ENCODE data around the gene TTC7B.

TTC7B gene

DNA sequence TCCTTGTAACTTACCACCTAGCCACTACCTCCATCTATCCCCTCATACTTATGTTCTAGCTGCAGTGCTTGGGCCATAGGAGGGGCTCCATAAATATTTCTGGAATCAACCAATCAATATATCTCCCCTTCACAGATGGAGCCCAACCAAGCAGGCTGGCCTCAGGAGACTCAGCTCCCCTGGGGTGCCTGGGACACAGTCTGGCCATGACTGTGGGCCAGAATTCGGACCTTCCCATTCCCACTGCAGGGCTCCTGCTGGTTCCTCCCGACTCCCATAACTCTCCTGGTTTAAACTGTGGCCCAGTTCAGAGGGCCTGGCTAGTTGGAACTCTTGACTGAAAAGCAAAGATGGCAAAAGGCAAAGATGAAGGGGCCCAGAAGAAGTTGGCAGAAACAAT is 13.0 kb downstream of the TTC7B start:
- no peaks in the 10 kb centered on the region for H3K36me3 ChIP-seq (ENCODE audit: insufficient read depth, low read length)
- H3K9ac ChIP-seq (ENCODE audit: low read depth, low read length): no peak overlapping the region
- no peak overlapping the region for H3K27ac ChIP-seq (ENCODE audit: low read length)
- H3K4me1 ChIP-seq (ENCODE audit: insufficient read depth, low read length): no peaks in the 10 kb centered on the region
- H3K4me3 ChIP-seq (ENCODE audit: low read depth in 1 of 2, low read length in 2 of 2): no peak overlapping the region
- DNase-seq (no peak), ATAC-seq (ENCODE audit: insufficient read depth, low read depth) (no peak)
- H3K9me3 ChIP-seq (ENCODE audit: insufficient read depth, low read length, severe bottlenecking): no peaks in the 10 kb centered on the region
- no peaks in the 10 kb centered on the region for H3K27me3 ChIP-seq (ENCODE audit: insufficient read depth, low read length, poor library complexity)
- H4K20me1 ChIP-seq (ENCODE audit: insufficient read depth, low read length): 0 out of 2 replicates have a peak, but pooled peaks cover 3% of the 10 kb centered on the region
- no peak overlapping the region for H3K4me2 ChIP-seq (ENCODE audit: insufficient read depth, low read length)
- no peak overlapping the region for H2AFZ ChIP-seq (ENCODE audit: low read depth, low read length)
- no peaks in the 10 kb centered on the region for H3K79me2 ChIP-seq (ENCODE audit: insufficient read depth, low read length)
- TF ChIP-seq EZH2 (IDR thresholded peaks at IDR 0.05; ENCODE audit: borderline replicate concordance, low read depth, low read length, severe bottlenecking): no peak
- TF ChIP-seq, protein P1, sequence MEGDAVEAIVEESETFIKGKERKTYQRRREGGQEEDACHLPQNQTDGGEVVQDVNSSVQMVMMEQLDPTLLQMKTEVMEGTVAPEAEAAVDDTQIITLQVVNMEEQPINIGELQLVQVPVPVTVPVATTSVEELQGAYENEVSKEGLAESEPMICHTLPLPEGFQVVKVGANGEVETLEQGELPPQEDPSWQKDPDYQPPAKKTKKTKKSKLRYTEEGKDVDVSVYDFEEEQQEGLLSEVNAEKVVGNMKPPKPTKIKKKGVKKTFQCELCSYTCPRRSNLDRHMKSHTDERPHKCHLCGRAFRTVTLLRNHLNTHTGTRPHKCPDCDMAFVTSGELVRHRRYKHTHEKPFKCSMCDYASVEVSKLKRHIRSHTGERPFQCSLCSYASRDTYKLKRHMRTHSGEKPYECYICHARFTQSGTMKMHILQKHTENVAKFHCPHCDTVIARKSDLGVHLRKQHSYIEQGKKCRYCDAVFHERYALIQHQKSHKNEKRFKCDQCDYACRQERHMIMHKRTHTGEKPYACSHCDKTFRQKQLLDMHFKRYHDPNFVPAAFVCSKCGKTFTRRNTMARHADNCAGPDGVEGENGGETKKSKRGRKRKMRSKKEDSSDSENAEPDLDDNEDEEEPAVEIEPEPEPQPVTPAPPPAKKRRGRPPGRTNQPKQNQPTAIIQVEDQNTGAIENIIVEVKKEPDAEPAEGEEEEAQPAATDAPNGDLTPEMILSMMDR (IDR thresholded peaks at IDR 0.05; ENCODE audit: borderline replicate concordance, extremely low read depth, low read length, poor library complexity, severe bottlenecking): no peak

DNA sequence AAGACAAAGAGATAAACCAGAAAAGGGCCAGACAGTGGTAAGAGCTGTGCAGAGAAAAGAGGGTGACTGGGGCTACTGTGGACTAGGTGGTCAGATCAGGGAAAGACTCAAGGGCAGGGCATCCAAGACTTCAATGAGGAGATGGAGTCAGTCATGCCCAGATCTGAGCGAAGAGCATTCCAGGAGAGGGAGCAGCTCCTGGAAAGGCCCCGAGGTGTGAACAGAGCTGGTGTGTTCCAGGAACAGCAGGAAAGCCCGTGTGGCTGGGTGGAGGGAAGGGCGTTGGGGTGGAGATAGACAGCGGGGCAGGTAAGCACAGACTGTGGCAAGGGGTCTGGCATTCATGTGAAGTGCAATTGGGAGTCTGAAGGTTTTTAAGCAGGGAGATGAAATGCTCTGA is 16.8 kb downstream of the TTC7B start:
- Histone ChIP-seq H4K20me1 (ENCODE audit: insufficient read depth, low read length) (peaks cover 4% of the 10 kb centered on the region; the same call in 1 of the 2 replicates), H2AFZ (ENCODE audit: low read depth, low read length) (no peak overlapping the region), H3K36me3 (ENCODE audit: insufficient read depth, low read length) (no peaks in the 10 kb centered on the region), H3K27ac (ENCODE audit: low read length) (no peak overlapping the region), H3K9me3 (ENCODE audit: insufficient read depth, low read length, severe bottlenecking) (no peaks in the 10 kb centered on the region), H3K4me1 (ENCODE audit: insufficient read depth, low read length) (no peaks in the 10 kb centered on the region), H3K27me3 (ENCODE audit: insufficient read depth, low read length, poor library complexity) (no peaks in the 10 kb centered on the region), H3K4me2 (ENCODE audit: insufficient read depth, low read length) (no peak overlapping the region), H3K9ac (ENCODE audit: low read depth, low read length) (no peak overlapping the region), H3K4me3 (ENCODE audit: low read depth in 1 of 2, low read length in 2 of 2) (no peak overlapping the region), H3K79me2 (ENCODE audit: insufficient read depth, low read length) (no peaks in the 10 kb centered on the region)
- ATAC-seq (ENCODE audit: insufficient read depth, low read depth) (no peak), DNase-seq (no peak)
- TF ChIP-seq, protein P1 (IDR thresholded peaks at IDR 0.05; ENCODE audit: borderline replicate concordance, extremely low read depth, low read length, poor library complexity, severe bottlenecking): no peak
- no peak for TF ChIP-seq EZH2 (IDR thresholded peaks at IDR 0.05; ENCODE audit: borderline replicate concordance, low read depth, low read length, severe bottlenecking)

DNA sequence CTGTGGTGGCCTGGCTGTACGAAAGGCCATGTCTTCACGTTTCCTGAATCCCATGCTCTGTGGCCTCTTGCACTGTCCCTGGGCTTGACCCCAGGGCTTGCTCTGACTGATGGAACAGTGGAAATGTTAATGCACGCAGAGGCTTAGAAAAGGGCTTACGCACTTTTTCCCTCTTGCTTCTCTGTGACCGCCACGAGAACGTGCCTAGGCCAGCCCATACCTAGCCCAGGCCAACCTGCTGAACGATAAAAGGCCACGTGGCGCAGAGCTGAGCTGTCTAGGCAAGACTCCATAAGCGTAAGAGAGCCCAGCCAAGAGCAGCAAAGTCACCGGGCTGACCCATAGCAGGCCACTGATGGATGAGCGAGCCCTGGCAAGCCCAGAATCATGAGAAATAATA is 18.3 kb downstream of the TTC7B start:
- H3K4me2 ChIP-seq (ENCODE audit: insufficient read depth, low read length): no peak overlapping the region
- H2AFZ ChIP-seq (ENCODE audit: low read depth, low read length): no peak overlapping the region
- no peak for ATAC-seq (ENCODE audit: insufficient read depth, low read depth)
- H3K27ac ChIP-seq (ENCODE audit: low read length): no peak overlapping the region
- no peak overlapping the region for H3K4me3 ChIP-seq (ENCODE audit: low read depth in 1 of 2, low read length in 2 of 2)
- no peaks in the 10 kb centered on the region for H3K79me2 ChIP-seq (ENCODE audit: insufficient read depth, low read length)
- H4K20me1 ChIP-seq (ENCODE audit: insufficient read depth, low read length): peaks cover 4% of the 10 kb centered on the region; the same call in 1 of the 2 replicates
- no peaks in the 10 kb centered on the region for H3K36me3 ChIP-seq (ENCODE audit: insufficient read depth, low read length)
- no peaks in the 10 kb centered on the region for H3K9me3 ChIP-seq (ENCODE audit: insufficient read depth, low read length, severe bottlenecking)
- DNase-seq: no peak
- no peaks in the 10 kb centered on the region for H3K4me1 ChIP-seq (ENCODE audit: insufficient read depth, low read length)
- no peak overlapping the region for H3K9ac ChIP-seq (ENCODE audit: low read depth, low read length)
- TF ChIP-seq EZH2 (IDR thresholded peaks at IDR 0.05; ENCODE audit: borderline replicate concordance, low read depth, low read length, severe bottlenecking): no peak
- TF ChIP-seq, protein P1 (IDR thresholded peaks at IDR 0.05; ENCODE audit: borderline replicate concordance, extremely low read depth, low read length, poor library complexity, severe bottlenecking): no peak
- no peaks in the 10 kb centered on the region for H3K27me3 ChIP-seq (ENCODE audit: insufficient read depth, low read length, poor library complexity)

DNA sequence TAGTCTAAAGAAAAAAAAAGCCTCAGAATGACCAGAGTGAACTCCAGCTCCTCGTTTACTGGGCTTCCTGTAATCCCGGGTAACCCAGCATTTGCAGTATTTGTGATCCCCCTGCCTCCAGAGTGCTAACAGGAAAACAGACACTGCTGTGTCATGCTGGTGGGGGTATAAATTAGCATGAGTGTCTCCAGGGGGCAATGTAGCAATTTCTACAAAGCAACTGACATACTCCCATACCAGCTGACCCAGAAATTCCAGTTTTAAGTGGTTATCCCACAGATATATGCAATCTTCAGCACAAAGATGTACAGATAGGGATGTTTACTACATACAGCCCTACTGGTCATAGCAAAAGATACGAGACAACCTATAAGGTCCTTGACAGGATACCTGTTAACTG is 18.8 kb downstream of the TTC7B start:
- H3K4me2 ChIP-seq (ENCODE audit: insufficient read depth, low read length): no peak overlapping the region
- ATAC-seq (ENCODE audit: insufficient read depth, low read depth) (no peak), DNase-seq (no peak)
- no peak overlapping the region for H3K4me3 ChIP-seq (ENCODE audit: low read depth in 1 of 2, low read length in 2 of 2)
- no peaks in the 10 kb centered on the region for H3K4me1 ChIP-seq (ENCODE audit: insufficient read depth, low read length)
- no peaks in the 10 kb centered on the region for H3K79me2 ChIP-seq (ENCODE audit: insufficient read depth, low read length)
- peaks cover 4% of the 10 kb centered on the region; the same call in 1 of the 2 replicates for H4K20me1 ChIP-seq (ENCODE audit: insufficient read depth, low read length)
- no peak overlapping the region for H3K27ac ChIP-seq (ENCODE audit: low read length)
- H3K9ac ChIP-seq (ENCODE audit: low read depth, low read length): no peak overlapping the region
- no peak for TF ChIP-seq EZH2 (IDR thresholded peaks at IDR 0.05; ENCODE audit: borderline replicate concordance, low read depth, low read length, severe bottlenecking)
- TF ChIP-seq, protein P1 (IDR thresholded peaks at IDR 0.05; ENCODE audit: borderline replicate concordance, extremely low read depth, low read length, poor library complexity, severe bottlenecking): no peak
- no peaks in the 10 kb centered on the region for H3K36me3 ChIP-seq (ENCODE audit: insufficient read depth, low read length)
- H3K27me3 ChIP-seq (ENCODE audit: insufficient read depth, low read length, poor library complexity): no peaks in the 10 kb centered on the region
- H2AFZ ChIP-seq (ENCODE audit: low read depth, low read length): no peak overlapping the region
- H3K9me3 ChIP-seq (ENCODE audit: insufficient read depth, low read length, severe bottlenecking): no peaks in the 10 kb centered on the region
